Type B pancreatic cell (in vitro differentiated cells): ENCODE measurements around the gene ALS2CL. TPM values are rescaled to one million over a fixed set of nuclear protein-coding genes. Genes with fewer than 3 reads are reported as not detected.

Experiments used
- DNase-seq: peaks from one replicate; pipeline ENCODE4 v3.0.0; 2021; ENCODE audit warnings: mixed read lengths; ENCODE audit not compliant: unreplicated experiment; ENCODE audit errors: extremely low spot score
- H3K27ac Mint-ChIP-seq: 2 replicates; pipeline ENCODE4 v1.8.0; 2021; ENCODE audit warnings: mild to moderate bottlenecking, mixed read lengths
- H3K27me3 Mint-ChIP-seq: 2 replicates; pipeline ENCODE4 v1.8.0; 2021; ENCODE audit warnings: mixed read lengths
- H3K36me3 Mint-ChIP-seq: 2 replicates; pipeline ENCODE4 v1.8.0; 2021; ENCODE audit warnings: mixed read lengths
- H3K4me1 Mint-ChIP-seq: one replicate; pipeline ENCODE4 v1.8.0; 2021; ENCODE audit warnings: mixed read lengths; ENCODE audit not compliant: unreplicated experiment
- H3K4me3 Mint-ChIP-seq: 2 replicates; pipeline ENCODE4 v1.8.0; 2021; ENCODE audit warnings: mild to moderate bottlenecking, mixed read lengths
- H3K9me3 Mint-ChIP-seq: 2 replicates; pipeline ENCODE4 v1.8.0; 2021; ENCODE audit warnings: mixed read lengths
- total RNA-seq: library from RNA; stranded (reverse); gene quantifications from 2 replicates; pipeline ENCODE4 v1.2.1, GENCODE V29; 2021; ENCODE audit warnings: low replicate concordance
- TF ChIP-seq, protein P1 (sequence below): fragments of 200-600 bp; sonication (generic); conservative IDR thresholded peaks from 2 replicates; pipeline ENCODE4 v1.5.0; 2021; ENCODE audit warnings: antibody characterized with exemption, mild to moderate bottlenecking

The ALS2CL gene
- total RNA-seq, 1 donor from 2014 or later: 31.7 TPM

DNA sequence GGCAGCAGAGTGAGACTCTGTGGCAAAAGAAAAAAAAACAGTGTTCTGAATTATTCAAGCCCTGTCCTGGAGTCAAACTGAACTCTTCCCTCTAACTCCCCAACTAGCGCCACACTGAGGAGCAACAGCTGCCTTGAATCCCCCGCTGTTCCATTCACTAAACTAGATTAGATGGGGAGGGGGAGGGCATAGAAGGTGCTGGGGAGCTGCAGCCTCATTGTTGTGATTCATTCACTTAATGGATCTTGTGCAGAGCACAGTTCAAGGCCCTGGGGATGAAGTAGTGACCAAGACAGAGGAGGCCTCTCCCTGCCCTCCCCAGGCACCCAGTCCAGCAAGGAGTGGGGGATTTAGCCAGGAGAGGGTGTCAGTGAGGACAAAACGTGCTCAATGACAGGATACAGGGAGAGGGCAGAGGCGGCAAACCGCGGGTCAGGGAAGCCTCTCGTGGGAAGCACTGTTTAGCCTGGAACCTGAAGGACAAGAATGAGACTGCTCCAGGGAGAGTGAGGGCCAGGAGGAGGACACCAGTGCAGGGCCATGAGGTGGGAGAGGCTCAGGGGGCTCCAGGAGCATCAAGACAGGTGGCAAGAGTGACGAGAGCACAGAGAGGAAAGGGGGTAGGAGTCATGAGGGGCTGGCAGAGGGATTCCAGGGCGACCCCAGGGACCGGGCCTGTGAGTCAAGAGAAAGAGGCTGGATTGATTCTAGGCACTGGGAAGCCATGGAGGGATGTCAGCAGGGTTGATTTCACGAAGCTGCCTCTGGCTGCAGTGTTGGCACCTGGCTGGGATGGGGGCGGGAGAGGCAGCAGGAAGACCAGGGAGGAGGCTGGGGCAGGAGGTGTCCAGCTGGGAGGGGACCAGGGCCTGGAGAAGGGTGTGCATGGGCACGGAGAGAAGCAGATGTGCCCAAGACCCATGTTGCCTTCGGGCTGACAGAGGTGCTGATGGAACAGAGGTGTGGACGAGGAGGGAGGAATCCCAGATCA lies 31.4 kb downstream of the ALS2CL start:
- no peaks in the 10 kb centered on the region for H3K36me3 Mint-ChIP-seq
- H3K27me3 Mint-ChIP-seq: peaks cover 3% of the 10 kb centered on the region
- TF ChIP-seq, protein P1, sequence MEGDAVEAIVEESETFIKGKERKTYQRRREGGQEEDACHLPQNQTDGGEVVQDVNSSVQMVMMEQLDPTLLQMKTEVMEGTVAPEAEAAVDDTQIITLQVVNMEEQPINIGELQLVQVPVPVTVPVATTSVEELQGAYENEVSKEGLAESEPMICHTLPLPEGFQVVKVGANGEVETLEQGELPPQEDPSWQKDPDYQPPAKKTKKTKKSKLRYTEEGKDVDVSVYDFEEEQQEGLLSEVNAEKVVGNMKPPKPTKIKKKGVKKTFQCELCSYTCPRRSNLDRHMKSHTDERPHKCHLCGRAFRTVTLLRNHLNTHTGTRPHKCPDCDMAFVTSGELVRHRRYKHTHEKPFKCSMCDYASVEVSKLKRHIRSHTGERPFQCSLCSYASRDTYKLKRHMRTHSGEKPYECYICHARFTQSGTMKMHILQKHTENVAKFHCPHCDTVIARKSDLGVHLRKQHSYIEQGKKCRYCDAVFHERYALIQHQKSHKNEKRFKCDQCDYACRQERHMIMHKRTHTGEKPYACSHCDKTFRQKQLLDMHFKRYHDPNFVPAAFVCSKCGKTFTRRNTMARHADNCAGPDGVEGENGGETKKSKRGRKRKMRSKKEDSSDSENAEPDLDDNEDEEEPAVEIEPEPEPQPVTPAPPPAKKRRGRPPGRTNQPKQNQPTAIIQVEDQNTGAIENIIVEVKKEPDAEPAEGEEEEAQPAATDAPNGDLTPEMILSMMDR: no peak
- no peak for DNase-seq
- no peak overlapping the region for H3K27ac Mint-ChIP-seq
- no peaks in the 10 kb centered on the region for H3K9me3 Mint-ChIP-seq
- H3K4me1 Mint-ChIP-seq: peaks cover 42% of the 10 kb centered on the region
- peak overlapping the region; percentile 52 for H3K4me3 Mint-ChIP-seq

DNA sequence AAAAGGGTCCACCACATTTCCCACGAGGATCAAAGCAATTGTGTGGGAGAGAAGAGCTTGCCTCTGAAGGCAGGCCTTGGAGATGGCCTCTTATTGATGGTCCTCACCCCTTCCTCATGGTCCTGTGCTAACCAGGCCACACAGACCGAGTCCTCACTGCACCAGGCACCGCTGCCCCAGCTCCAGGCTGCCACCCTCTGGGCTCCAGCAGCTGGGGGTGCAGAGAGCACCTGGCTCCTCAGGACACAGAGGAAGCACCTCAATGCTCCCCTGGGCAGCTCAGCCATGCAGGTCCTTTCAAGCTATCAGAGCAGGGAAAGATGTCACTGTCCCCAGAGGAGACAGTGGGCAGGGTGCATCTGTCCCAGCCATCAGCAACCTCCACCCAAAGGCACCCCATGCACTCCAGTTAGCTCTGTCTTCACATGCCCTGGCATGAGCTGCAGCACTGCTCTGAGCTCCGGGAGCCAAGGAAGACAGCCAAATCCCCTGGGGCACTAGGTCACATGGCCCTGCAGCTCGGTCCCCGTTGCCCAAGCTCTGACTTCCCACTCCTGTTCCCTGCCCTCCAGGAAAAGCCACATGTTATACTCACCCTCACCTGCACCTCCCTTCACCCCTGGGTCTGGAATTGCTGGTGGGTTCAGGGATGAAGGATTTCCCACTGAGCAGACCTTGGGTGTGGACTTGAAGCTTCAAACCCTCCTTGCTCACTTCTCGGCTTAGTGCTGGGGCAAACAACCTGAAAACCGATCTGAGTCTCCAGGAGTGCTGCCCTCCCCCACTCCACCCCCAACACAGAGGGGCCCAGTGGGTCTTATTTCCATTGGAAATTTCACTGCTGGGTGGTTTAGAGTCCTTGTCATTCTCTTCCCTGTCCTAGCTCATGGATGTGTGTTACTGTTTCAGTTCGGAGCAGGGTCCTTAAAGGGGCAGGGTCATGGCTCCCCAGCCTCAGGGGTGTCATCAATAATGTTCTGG lies 32.6 kb downstream of the ALS2CL start:
- H3K27ac Mint-ChIP-seq: no peak overlapping the region
- no peaks in the 10 kb centered on the region for H3K36me3 Mint-ChIP-seq
- DNase-seq: no peak
- peaks cover under 1% of the 10 kb centered on the region for H3K27me3 Mint-ChIP-seq
- no peak overlapping the region for H3K4me3 Mint-ChIP-seq
- peaks cover 53% of the 10 kb centered on the region for H3K4me1 Mint-ChIP-seq
- H3K9me3 Mint-ChIP-seq: no peaks in the 10 kb centered on the region
- TF ChIP-seq, protein P1: no peak

- TF ChIP-seq, protein P1: no peak
- Mint-ChIP-seq H3K4me1 (peaks cover 53% of the 10 kb centered on the region), H3K36me3 (no peaks in the 10 kb centered on the region), H3K27me3 (no peaks in the 10 kb centered on the region), H3K9me3 (no peaks in the 10 kb centered on the region), H3K4me3 (peak overlapping the region; percentile 8), H3K27ac (no peak overlapping the region)
- DNase-seq: no peak
Measured at GRCh38 chr3:46660003-46660402, 33.5 kb downstream of the ALS2CL start.

- Mint-ChIP-seq H3K4me1 (peaks cover 53% of the 10 kb centered on the region), H3K27ac (no peak overlapping the region), H3K4me3 (no peak overlapping the region), H3K9me3 (no peaks in the 10 kb centered on the region), H3K36me3 (no peaks in the 10 kb centered on the region), H3K27me3 (no peaks in the 10 kb centered on the region)
- DNase-seq: no peak
- TF ChIP-seq, protein P1: no peak
Measured at GRCh38 chr3:46659285-46659684, 34.2 kb downstream of the ALS2CL start.

DNA sequence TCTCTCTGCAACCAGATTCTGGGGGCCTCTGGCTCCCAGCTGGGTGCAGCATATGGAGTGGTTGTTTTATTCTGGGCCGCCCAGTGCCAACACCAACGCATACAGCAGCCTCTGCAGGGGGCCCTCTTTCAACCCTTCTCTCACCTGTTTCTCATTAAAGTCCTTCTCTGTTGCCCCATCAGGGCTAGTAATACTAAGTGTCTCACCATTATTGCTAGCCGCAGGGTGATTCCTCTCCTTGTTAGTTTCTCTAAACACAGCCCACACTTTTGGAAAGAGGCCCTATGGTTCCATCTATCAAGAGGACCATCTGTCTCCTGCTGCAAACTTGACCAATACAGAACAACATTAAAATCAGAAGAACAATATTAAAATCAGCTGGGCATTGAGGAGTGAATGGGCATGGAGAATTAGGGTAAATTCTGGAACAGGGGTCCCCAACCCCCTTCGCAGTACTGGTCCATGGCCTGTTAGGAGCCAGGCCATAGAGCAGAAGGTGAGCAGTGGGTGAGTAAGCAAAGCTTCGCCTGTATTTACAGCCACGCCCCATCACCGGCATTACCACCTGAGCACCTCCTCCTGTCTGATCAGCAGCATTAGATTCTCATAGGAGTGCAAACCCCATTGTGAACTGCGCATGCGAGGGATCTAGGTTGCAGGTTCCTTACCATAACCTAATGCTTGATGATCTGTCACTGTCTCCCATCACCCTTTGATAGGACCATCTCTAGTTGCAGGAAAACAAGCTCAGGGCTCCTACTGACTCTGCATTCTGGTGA lies 36.5 kb downstream of the ALS2CL start:
- Mint-ChIP-seq H3K9me3 (peaks cover 6% of the 10 kb centered on the region), H3K4me1 (peaks cover 31% of the 10 kb centered on the region), H3K27me3 (no peaks in the 10 kb centered on the region), H3K36me3 (no peaks in the 10 kb centered on the region), H3K27ac (no peak overlapping the region), H3K4me3 (no peak overlapping the region)
- TF ChIP-seq, protein P1: no peak
- DNase-seq: no peak
